Astrocyte of the hippocampus (primary cell): ENCODE data around the gene AUP1.
"Not testable (repeated sequence)": the region's sequence is repeated elsewhere in the genome, so short reads cannot be mapped to it uniquely, and the experiment has no call there.

Experiments
- DNase-seq: peaks from one replicate; pipeline ENCODE4 v3.0.0; 2011; ENCODE audit warnings: low read depth, low spot score

The AUP1 gene

GRCh38 chr2:74499267-74499939 is 30.1 kb downstream of the AUP1 start, which contains the start of gene LBX2:
LBX2 (minus strand) TSS chr2:74499603; CDS start chr2:74499537, 66 bp downstream.
- DNase-seq, result peak; percentile 52

GRCh38 chr2:74498500-74499266 is 30.8 kb downstream of the AUP1 start:
- DNase-seq, result peak; percentile 55

GRCh38 chr2:74497777-74498499 is 31.6 kb downstream of the AUP1 start:
- peak; percentile 31 for DNase-seq

GRCh38 chr2:74496997-74497776 is 32.3 kb downstream of the AUP1 start:
- no peak for DNase-seq

- DNase-seq, result no peak
These were observed 34.1 kb downstream of the AUP1 start for GRCh38 chr2:74495440-74495839.

GRCh38 chr2:74493546-74493945 is 36.0 kb downstream of the AUP1 start:
- DNase-seq, result no peak

- DNase-seq, result no peak
These were observed 37.6 kb downstream of the AUP1 start for GRCh38 chr2:74491648-74492544.

- DNase-seq, result no peak
These were observed 39.6 kb downstream of the AUP1 start for GRCh38 chr2:74489906-74490305.

- DNase-seq, result no peak
These were observed 40.6 kb downstream of the AUP1 start for GRCh38 chr2:74488643-74489481.

- no peak for DNase-seq
These were observed 43.4 kb downstream of the AUP1 start for GRCh38 chr2:74486141-74486540.

- not testable (repeated sequence) for DNase-seq
These were observed 45.8 kb downstream of the AUP1 start for GRCh38 chr2:74483675-74484164.

GRCh38 chr2:74482801-74483674 is 46.5 kb downstream of the AUP1 start, which contains the start of the genes CCDC142 and TTC31:
CCDC142 (minus strand) TSS chr2:74482998; CDS start chr2:74482837, 161 bp downstream.
TTC31 (plus strand) TSS chr2:74483081; CDS start chr2:74483096, 15 bp downstream.
- DNase-seq, result peak; percentile 97

- no peak for DNase-seq
These were observed 47.3 kb downstream of the AUP1 start for GRCh38 chr2:74481961-74482800.

GRCh38 chr2:74481431-74481830 is 48.1 kb downstream of the AUP1 start:
- DNase-seq, result no peak
